Measurements from ENCODE around the gene COQ10A.
A peak's percentile ranks its signal among the peaks of the same experiment; 100 is the strongest.

The COQ10A gene

DNA sequence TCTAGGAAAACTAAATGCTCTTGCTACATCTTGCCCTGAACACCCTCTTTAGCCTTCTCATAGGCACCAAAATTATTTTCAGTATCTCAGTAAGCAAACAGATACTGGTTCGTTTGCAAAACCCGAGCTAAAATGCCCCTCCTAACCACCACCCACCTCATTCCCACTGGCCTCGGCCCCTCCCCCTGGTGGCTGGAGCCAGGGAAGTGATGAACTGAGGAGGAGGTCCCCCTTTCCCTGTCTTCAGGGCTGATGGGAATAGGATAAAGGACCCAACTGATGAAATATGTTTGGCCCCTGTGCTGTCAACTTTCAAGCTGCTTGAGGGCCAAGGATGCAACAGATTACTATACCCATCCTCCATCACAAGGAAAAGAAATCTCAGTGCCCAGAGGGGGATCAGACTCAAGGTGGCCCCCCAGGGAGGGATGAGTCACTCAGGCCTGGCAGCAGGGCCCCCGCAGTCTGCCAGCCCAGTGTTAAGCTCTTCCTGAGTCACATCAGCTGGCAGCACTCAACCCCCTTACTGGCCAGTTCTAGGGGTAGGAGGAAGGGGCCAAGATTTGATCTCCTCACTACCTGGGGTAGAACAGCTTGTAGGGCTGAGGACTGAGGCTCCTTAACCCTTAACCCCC lies 10.3 kb upstream of the COQ10A start:
- TF ChIP-seq, protein P1, sequence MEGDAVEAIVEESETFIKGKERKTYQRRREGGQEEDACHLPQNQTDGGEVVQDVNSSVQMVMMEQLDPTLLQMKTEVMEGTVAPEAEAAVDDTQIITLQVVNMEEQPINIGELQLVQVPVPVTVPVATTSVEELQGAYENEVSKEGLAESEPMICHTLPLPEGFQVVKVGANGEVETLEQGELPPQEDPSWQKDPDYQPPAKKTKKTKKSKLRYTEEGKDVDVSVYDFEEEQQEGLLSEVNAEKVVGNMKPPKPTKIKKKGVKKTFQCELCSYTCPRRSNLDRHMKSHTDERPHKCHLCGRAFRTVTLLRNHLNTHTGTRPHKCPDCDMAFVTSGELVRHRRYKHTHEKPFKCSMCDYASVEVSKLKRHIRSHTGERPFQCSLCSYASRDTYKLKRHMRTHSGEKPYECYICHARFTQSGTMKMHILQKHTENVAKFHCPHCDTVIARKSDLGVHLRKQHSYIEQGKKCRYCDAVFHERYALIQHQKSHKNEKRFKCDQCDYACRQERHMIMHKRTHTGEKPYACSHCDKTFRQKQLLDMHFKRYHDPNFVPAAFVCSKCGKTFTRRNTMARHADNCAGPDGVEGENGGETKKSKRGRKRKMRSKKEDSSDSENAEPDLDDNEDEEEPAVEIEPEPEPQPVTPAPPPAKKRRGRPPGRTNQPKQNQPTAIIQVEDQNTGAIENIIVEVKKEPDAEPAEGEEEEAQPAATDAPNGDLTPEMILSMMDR (IDR thresholded peaks at IDR 0.05; ENCODE audit: low read depth, low read length), result no peak
- Histone ChIP-seq H3K9me3 (ENCODE audit: severe bottlenecking) (no peaks in the 10 kb centered on the region), H3K36me3 (peaks cover 54% of the 10 kb centered on the region), H3K4me3 (ENCODE audit: low read depth, low read length) (no peak overlapping the region), H3K27ac (no peak overlapping the region), H3K27me3 (ENCODE audit: insufficient read depth, low read depth, severe bottlenecking) (no peaks in the 10 kb centered on the region)
- DNase-seq, result no peak

DNA sequence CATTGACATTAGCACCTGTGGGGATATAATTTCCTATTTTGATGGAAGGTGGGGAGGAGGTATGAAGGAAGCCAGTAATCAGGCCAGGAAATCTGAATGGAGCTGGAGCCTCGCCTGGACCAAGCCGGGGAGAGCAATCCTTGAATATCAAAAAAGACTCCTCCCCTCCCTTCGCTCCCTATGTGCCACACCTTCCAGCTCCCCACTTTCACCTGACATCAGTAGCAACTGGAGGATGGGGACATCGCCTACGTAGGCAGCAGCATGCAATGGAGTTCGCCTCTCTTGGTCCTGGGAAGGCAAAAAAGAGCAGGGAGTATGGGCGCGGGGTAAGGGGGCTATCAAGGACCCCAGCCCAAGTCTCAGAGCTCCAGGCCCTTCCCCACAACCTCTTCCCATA lies 9.7 kb upstream of the COQ10A start:
- Histone ChIP-seq H3K4me3 (ENCODE audit: low read depth, low read length) (peak overlapping the region; percentile 64), H3K27me3 (ENCODE audit: insufficient read depth, low read depth, severe bottlenecking) (no peaks in the 10 kb centered on the region), H3K27ac (peak overlapping the region; percentile 96; the same call in 1 of the 2 replicates), H3K36me3 (peaks cover 49% of the 10 kb centered on the region), H3K9me3 (ENCODE audit: severe bottlenecking) (no peaks in the 10 kb centered on the region)
- DNase-seq, result no peak
- TF ChIP-seq, protein P1 (IDR thresholded peaks at IDR 0.05; ENCODE audit: low read depth, low read length), result no peak

DNA sequence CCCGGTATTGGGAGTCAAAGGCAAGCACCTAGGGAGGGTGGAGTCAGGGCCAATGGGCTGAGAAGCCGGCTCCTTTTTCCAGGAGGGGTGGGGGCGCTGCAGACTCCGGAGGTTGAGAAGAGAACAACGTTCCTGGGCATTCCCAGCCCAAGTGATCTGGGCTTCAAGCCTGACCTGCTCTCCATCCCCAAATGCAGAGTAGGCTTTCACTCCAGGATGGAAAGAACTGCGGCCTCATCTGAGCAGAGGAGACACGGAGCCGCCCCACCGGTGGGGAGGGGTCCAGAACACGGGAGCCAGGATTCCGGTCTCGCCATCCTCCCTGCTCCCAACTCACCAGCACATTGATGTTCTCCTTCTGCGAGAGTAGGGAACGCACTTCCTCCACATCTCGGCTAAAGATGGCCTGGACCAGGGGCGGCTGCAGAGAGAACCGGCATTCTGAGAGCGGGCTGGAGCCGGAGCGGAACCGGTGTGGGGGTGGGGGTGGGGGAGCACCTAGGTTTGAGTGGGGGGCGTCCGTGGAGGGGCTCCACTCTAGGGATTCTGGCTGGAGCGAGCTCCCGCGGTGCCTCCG lies 9.2 kb upstream of the COQ10A start:
- no peaks in the 10 kb centered on the region for H3K27me3 ChIP-seq (ENCODE audit: insufficient read depth, low read depth, severe bottlenecking)
- TF ChIP-seq, protein P1 (IDR thresholded peaks at IDR 0.05; ENCODE audit: low read depth, low read length), result no peak
- peaks cover 44% of the 10 kb centered on the region for H3K36me3 ChIP-seq
- peak; percentile 69 for DNase-seq
- H3K27ac ChIP-seq, result peak overlapping the region; percentile 96
- no peaks in the 10 kb centered on the region for H3K9me3 ChIP-seq (ENCODE audit: severe bottlenecking)
- H3K4me3 ChIP-seq (ENCODE audit: low read depth, low read length), result peak overlapping the region; percentile 64

DNA sequence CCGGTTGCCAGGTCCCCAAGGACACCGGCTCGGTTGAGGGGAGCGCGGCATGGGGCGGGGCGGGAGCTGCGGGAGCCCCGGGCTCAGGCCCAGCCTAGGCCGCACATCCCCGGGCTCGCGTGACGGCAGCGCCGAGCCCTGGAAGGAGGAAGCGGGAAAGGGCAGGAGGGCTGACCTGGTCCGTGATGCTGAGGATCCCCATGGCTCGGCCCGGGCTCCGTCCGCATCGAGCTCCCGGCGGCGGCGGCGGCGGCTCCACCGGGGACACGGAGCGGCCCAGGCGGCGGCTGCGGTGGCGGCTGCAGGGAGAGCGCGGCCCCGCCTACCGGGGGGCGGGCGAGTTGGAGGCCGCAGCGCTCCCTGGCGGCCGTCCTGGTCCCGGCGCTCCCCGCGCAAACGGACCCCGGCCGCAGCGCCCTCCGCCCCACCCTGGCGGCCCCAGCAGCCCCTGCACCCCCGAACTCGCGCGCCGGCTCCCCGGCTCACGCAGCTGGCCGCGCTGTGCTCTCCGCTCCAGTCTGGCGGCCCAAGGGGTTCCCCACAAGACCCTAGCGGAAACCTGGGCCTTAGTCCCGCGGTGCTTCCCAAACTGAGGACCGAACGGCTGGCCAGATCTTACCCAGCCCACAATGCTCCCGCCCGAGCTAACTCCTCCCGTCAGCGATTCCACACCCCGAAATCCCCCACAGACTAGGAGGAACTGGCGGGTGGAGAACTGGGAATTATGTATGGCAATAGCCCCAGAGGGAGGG lies 8.5 kb upstream of the COQ10A start, which contains the start of gene ANKRD52:
Gene ANKRD52, minus strand, starts transcription at position 317 of the 752 bp plus-strand sequence. Its CDS starts 115 bp downstream, at position 202.
- peak within 1 kb of the TSS; percentile 96 for H3K27ac ChIP-seq
- peak; percentile 67 for DNase-seq

DNA sequence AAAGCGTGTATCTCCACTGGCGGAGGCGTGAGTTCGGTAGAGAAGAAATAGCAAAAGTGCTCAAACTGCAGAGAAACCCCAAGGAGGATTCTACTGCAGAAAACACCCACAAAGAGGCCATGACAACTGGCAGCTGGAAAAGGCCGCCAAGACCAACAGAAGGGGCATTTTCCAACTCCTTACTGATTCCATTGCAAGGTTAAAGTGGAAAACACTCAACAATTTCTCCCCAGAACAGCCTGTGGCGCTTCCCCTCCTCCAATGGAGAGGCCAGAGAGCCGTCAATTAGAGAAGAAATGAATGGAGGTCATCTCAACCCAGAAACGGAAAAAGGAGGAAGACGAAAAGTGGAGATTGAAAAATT lies 7.9 kb upstream of the COQ10A start:
- H3K27ac ChIP-seq, result peak overlapping the region; percentile 96
- TF ChIP-seq, protein P1 (IDR thresholded peaks at IDR 0.05; ENCODE audit: low read depth, low read length), result no peak
- H3K9me3 ChIP-seq (ENCODE audit: severe bottlenecking), result no peaks in the 10 kb centered on the region
- H3K27me3 ChIP-seq (ENCODE audit: insufficient read depth, low read depth, severe bottlenecking), result no peaks in the 10 kb centered on the region
- H3K4me3 ChIP-seq (ENCODE audit: low read depth, low read length), result peak overlapping the region; percentile 59
- no peak for DNase-seq
- peaks cover 32% of the 10 kb centered on the region for H3K36me3 ChIP-seq

More for the DNA sequence above, 8.5 kb upstream of the COQ10A start, which contains the start of gene ANKRD52:
- peak within 1 kb of the TSS; percentile 64 for H3K4me3 ChIP-seq (ENCODE audit: low read depth, low read length)
- H3K36me3 ChIP-seq, result peaks cover 37% of the 10 kb centered on the region
- TF ChIP-seq, protein P1 (IDR thresholded peaks at IDR 0.05; ENCODE audit: low read depth, low read length), result peak; percentile 77
- no peaks in the 10 kb centered on the region for H3K27me3 ChIP-seq (ENCODE audit: insufficient read depth, low read depth, severe bottlenecking)
- H3K9me3 ChIP-seq (ENCODE audit: severe bottlenecking), result no peaks in the 10 kb centered on the region
